ENCODE results near the gene GYPC.

GYPC gene

GRCh38 chr2:126696644-126697520 is 40.9 kb downstream of the GYPC start:
- no peak overlapping the region for H3K27ac ChIP-seq
- TF ChIP-seq CTCF (IDR thresholded peaks at IDR 0.05) (no peak), ZFX (IDR thresholded peaks at IDR 0.05; ENCODE audit: borderline replicate concordance) (no peak)

- TF ChIP-seq ZFX (IDR thresholded peaks at IDR 0.05; ENCODE audit: borderline replicate concordance) (no peak), CTCF (IDR thresholded peaks at IDR 0.05) (no peak)
- H3K27ac ChIP-seq: no peak overlapping the region
These were observed 42.4 kb downstream of the GYPC start for GRCh38 chr2:126698376-126698775.

GRCh38 chr2:126699018-126699417 is 43.1 kb downstream of the GYPC start:
- no peak overlapping the region for H3K27ac ChIP-seq
- no peak for TF ChIP-seq ZFX (IDR thresholded peaks at IDR 0.05; ENCODE audit: borderline replicate concordance)
- no peak for TF ChIP-seq CTCF (IDR thresholded peaks at IDR 0.05)

- TF ChIP-seq ZFX (IDR thresholded peaks at IDR 0.05; ENCODE audit: borderline replicate concordance) (no peak), CTCF (IDR thresholded peaks at IDR 0.05) (no peak)
- no peak overlapping the region for H3K27ac ChIP-seq
These were observed 44.0 kb downstream of the GYPC start for GRCh38 chr2:126699716-126700581.

- no peak overlapping the region for H3K27ac ChIP-seq
- TF ChIP-seq ZFX (IDR thresholded peaks at IDR 0.05; ENCODE audit: borderline replicate concordance) (no peak), CTCF (IDR thresholded peaks at IDR 0.05) (no peak)
These were observed 44.7 kb downstream of the GYPC start for GRCh38 chr2:126700677-126701076.

- TF ChIP-seq ZFX (IDR thresholded peaks at IDR 0.05; ENCODE audit: borderline replicate concordance): no peak
- no peak for TF ChIP-seq CTCF (IDR thresholded peaks at IDR 0.05)
- no peak overlapping the region for H3K27ac ChIP-seq
These were observed 47.4 kb downstream of the GYPC start for GRCh38 chr2:126703311-126703710.
